MM.1S (cell line): ENCODE results near the gene GLRA3.

Experiments
- DNase-seq: peaks from one replicate; pipeline ENCODE4 v3.0.0-alpha.2; 2015
- H2AFZ ChIP-seq: fragments of 300-600 bp; sonication (generic); 2 replicates; pipeline ENCODE4 v1.6.0; 2016; ENCODE audit warnings: antibody characterized with exemption, low read length
- H3F3A ChIP-seq: fragments of 300-600 bp; sonication (generic); 2 replicates; pipeline ENCODE4 v1.6.1; 2016; ENCODE audit warnings: mild to moderate bottlenecking, antibody characterized with exemption, low read length, moderate library complexity, mixed read lengths; ENCODE audit not compliant: insufficient read depth
- H3K27ac ChIP-seq: fragments of 300-600 bp; sonication (generic); 2 replicates; pipeline ENCODE4 v1.5.1; 2016; ENCODE audit warnings: mild to moderate bottlenecking, low read length
- H3K27me3 ChIP-seq: fragments of 300-600 bp; sonication (generic); replicated peaks from 2 replicates; pipeline ENCODE4 v1.6.0; 2016; ENCODE audit warnings: low read length; ENCODE audit not compliant: insufficient read depth
- H3K36me3 ChIP-seq: fragments of 300-600 bp; sonication (generic); replicated peaks from 2 replicates; pipeline ENCODE4 v1.6.1; 2016; ENCODE audit warnings: mild to moderate bottlenecking, low read length, mixed read lengths; ENCODE audit not compliant: insufficient read depth
- H3K4me1 ChIP-seq: fragments of 300-600 bp; sonication (generic); 2 replicates; pipeline ENCODE4 v1.6.1; 2016; ENCODE audit warnings: low read length, mixed read lengths
- H3K4me2 ChIP-seq: fragments of 300-600 bp; sonication (generic); 2 replicates; pipeline ENCODE4 v1.6.0; 2016; ENCODE audit warnings: low read depth, low read length
- H3K4me3 ChIP-seq: fragments of 300-600 bp; sonication (generic); 2 replicates; pipeline ENCODE4 v1.5.1; 2016; ENCODE audit warnings: low read length, mixed read lengths
- H3K79me2 ChIP-seq: fragments of 300-600 bp; sonication (generic); 2 replicates; pipeline ENCODE4 v1.6.1; 2016; ENCODE audit warnings: mixed run types, low read length, mixed read lengths
- H3K9ac ChIP-seq: fragments of 300-600 bp; sonication (generic); 2 replicates; pipeline ENCODE4 v1.6.1; 2016; ENCODE audit warnings: low read length, mixed read lengths
- H3K9me2 ChIP-seq: fragments of 300-600 bp; sonication (generic); replicated peaks from 2 replicates; pipeline ENCODE4 v1.6.1; 2016; ENCODE audit warnings: mild to moderate bottlenecking, low read length, mixed read lengths; ENCODE audit not compliant: insufficient read depth
- H3K9me3 ChIP-seq: fragments of 300-600 bp; sonication (generic); replicated peaks from 2 replicates; pipeline ENCODE4 v1.6.1; 2016; ENCODE audit warnings: mild to moderate bottlenecking, low read length, mixed read lengths; ENCODE audit not compliant: insufficient read depth
- H4K20me1 ChIP-seq: fragments of 300-600 bp; sonication (generic); 2 replicates; pipeline ENCODE4 v1.6.1; 2016; ENCODE audit warnings: mild to moderate bottlenecking, low read length, moderate library complexity, mixed read lengths; ENCODE audit not compliant: insufficient read depth
- EZH2 ChIP-seq: fragments of 300-600 bp; sonication (generic); optimal IDR thresholded peaks from 2 replicates; pipeline ENCODE3; 2017; ENCODE audit warnings: low read depth, mild to moderate bottlenecking, antibody characterized with exemption, low read length, mixed read lengths
- EZH2phosphoT487 ChIP-seq: fragments of 300-600 bp; sonication (generic); IDR thresholded peaks from 2 replicates; pipeline ENCODE4 v1.6.1; 2018; ENCODE audit warnings: antibody characterized with exemption, low read length
- TF ChIP-seq, protein P1 (sequence below): fragments of 300-600 bp; sonication (generic); IDR thresholded peaks from 2 replicates; pipeline ENCODE4 v1.5.1; 2016; ENCODE audit warnings: antibody characterized with exemption, low read length, mixed read lengths

The GLRA3 gene

DNA sequence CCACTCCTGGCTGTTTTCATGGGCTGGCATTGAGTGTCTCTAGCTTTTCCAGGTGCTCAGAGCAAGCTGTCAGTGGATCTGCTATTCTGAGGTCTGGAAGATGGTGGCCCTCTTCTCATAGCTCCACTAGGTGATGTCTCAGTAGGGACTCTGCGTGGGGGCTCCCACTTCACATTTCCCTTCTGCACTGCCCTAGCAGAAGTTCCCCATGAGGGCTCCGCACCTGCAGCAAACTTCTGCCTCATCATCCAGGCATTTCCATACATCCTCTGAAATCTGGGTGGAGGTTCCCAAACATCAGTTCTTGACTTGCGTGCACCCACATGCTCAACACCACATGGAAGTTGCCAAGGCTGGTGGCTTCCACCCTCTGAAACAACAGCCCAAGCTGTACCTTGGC lies 13.8 kb downstream of the GLRA3 start:
- no peak overlapping the region for H3K4me3 ChIP-seq
- H2AFZ ChIP-seq, result no peak overlapping the region
- H3K9me3 ChIP-seq, result no peaks in the 10 kb centered on the region
- H3K4me1 ChIP-seq, result no peaks in the 10 kb centered on the region
- H3K4me2 ChIP-seq, result no peak overlapping the region
- H3K9ac ChIP-seq, result no peak overlapping the region
- H3K79me2 ChIP-seq, result no peaks in the 10 kb centered on the region
- H4K20me1 ChIP-seq, result no peaks in the 10 kb centered on the region
- no peak overlapping the region for H3K27ac ChIP-seq
- H3F3A ChIP-seq, result no peaks in the 10 kb centered on the region
- no peaks in the 10 kb centered on the region for H3K9me2 ChIP-seq
- DNase-seq, result no peak
- no peak for TF ChIP-seq EZH2
- TF ChIP-seq, protein P1, sequence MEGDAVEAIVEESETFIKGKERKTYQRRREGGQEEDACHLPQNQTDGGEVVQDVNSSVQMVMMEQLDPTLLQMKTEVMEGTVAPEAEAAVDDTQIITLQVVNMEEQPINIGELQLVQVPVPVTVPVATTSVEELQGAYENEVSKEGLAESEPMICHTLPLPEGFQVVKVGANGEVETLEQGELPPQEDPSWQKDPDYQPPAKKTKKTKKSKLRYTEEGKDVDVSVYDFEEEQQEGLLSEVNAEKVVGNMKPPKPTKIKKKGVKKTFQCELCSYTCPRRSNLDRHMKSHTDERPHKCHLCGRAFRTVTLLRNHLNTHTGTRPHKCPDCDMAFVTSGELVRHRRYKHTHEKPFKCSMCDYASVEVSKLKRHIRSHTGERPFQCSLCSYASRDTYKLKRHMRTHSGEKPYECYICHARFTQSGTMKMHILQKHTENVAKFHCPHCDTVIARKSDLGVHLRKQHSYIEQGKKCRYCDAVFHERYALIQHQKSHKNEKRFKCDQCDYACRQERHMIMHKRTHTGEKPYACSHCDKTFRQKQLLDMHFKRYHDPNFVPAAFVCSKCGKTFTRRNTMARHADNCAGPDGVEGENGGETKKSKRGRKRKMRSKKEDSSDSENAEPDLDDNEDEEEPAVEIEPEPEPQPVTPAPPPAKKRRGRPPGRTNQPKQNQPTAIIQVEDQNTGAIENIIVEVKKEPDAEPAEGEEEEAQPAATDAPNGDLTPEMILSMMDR, result no peak
- TF ChIP-seq EZH2phosphoT487, result no peak
- H3K36me3 ChIP-seq, result no peaks in the 10 kb centered on the region
- no peaks in the 10 kb centered on the region for H3K27me3 ChIP-seq

DNA sequence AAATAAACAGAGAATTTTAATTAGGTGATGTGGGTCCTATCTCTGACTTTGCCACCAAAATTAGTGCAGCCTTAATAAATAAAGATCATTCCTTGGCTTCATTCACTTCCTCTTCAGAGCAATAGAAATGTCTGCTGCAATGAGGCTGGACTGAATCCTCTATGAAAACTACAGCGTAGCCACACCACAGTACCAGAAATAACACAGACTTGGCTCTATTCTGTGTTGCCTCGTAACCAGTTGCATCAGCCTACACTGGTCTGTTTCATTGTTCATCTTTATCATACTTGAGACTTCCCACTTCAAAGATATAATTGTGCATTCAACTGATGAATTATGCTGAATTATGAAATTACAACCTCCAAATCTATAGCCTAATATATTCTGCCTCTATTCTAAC lies 15.8 kb downstream of the GLRA3 start:
- no peak overlapping the region for H3K4me3 ChIP-seq
- no peaks in the 10 kb centered on the region for H3F3A ChIP-seq
- H3K9ac ChIP-seq, result no peak overlapping the region
- no peaks in the 10 kb centered on the region for H4K20me1 ChIP-seq
- H3K36me3 ChIP-seq, result no peaks in the 10 kb centered on the region
- no peaks in the 10 kb centered on the region for H3K9me2 ChIP-seq
- H3K4me1 ChIP-seq, result no peaks in the 10 kb centered on the region
- no peaks in the 10 kb centered on the region for H3K9me3 ChIP-seq
- H2AFZ ChIP-seq, result no peak overlapping the region
- no peaks in the 10 kb centered on the region for H3K27me3 ChIP-seq
- no peak overlapping the region for H3K27ac ChIP-seq
- H3K79me2 ChIP-seq, result no peaks in the 10 kb centered on the region
- TF ChIP-seq, protein P1, result no peak
- TF ChIP-seq EZH2 (no peak), EZH2phosphoT487 (no peak)
- no peak overlapping the region for H3K4me2 ChIP-seq
- DNase-seq, result no peak

DNA sequence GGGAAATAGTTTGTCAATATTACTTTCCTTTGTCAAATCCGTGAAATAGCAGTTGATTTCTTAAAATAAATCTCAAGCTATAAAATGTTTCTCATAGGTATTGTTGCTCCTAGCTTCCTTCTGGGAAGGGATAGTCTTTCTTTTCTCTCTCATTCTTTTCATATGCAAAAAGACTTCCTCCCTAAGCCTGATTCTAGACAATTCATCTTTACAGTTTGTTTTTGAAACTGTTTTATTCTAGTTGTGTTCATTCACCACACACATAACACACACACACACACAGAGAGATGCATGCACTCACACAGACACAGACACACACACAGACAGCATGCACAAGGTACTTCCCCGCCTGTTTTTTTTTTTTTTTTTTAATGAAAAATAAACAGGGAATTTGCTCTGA lies 18.2 kb downstream of the GLRA3 start:
- H4K20me1 ChIP-seq, result no peaks in the 10 kb centered on the region
- no peak overlapping the region for H3K4me3 ChIP-seq
- no peak overlapping the region for H3K4me2 ChIP-seq
- H3K27me3 ChIP-seq, result no peaks in the 10 kb centered on the region
- no peaks in the 10 kb centered on the region for H3F3A ChIP-seq
- H3K79me2 ChIP-seq, result no peaks in the 10 kb centered on the region
- H2AFZ ChIP-seq, result no peak overlapping the region
- DNase-seq, result no peak
- no peaks in the 10 kb centered on the region for H3K4me1 ChIP-seq
- no peak overlapping the region for H3K9ac ChIP-seq
- no peak overlapping the region for H3K27ac ChIP-seq
- no peaks in the 10 kb centered on the region for H3K9me3 ChIP-seq
- no peaks in the 10 kb centered on the region for H3K9me2 ChIP-seq
- no peak for TF ChIP-seq EZH2phosphoT487
- no peak for TF ChIP-seq EZH2
- TF ChIP-seq, protein P1, result no peak
- no peaks in the 10 kb centered on the region for H3K36me3 ChIP-seq
